Natural killer cell (primary cell): ENCODE results near the gene THSD4. TPM values are rescaled to one million over a fixed set of nuclear protein-coding genes. Genes with fewer than 3 reads are reported as not detected.

ENCODE experiments used
- ATAC-seq, 3 donors: fragments of 150-1000 bp in 2 of 3; fragments of 200-7000 bp in 1 of 3; cut with Tn5 transposase; 1 replicate in 1 of 3; 2 replicates in 2 of 3; pipeline ENCODE4 v1.10.0; 2021; ENCODE audit warnings: mild to moderate bottlenecking in 2 of 3, moderate library complexity in 2 of 3
- DNase-seq, 2 donors: peaks; one replicate each; pipeline versions ENCODE4 v3.0.0 to v3.0.0-alpha.2; 2013 to 2021; ENCODE audit warnings: mixed read lengths in 1 of 2
- H3K27ac ChIP-seq: one replicate; pipeline ENCODE4 v1.5.1; 2013; ENCODE audit warnings: mild to moderate bottlenecking, low read length
- H3K27me3 ChIP-seq: one replicate; pipeline ENCODE4 v1.6.1; 2013; ENCODE audit warnings: low read length; ENCODE audit not compliant: control insufficient read depth, insufficient read depth
- H3K36me3 ChIP-seq: one replicate; pipeline ENCODE4 v1.6.1; 2013; ENCODE audit warnings: low read length; ENCODE audit not compliant: control insufficient read depth, insufficient read depth
- H3K4me1 ChIP-seq: one replicate; pipeline ENCODE4 v1.6.1; 2013; ENCODE audit warnings: low read length; ENCODE audit not compliant: control insufficient read depth, insufficient read depth
- H3K4me3 ChIP-seq: one replicate; pipeline ENCODE4 v1.5.1; 2013; ENCODE audit warnings: low read length
- H3K9me3 ChIP-seq: one replicate; pipeline ENCODE4 v1.6.1; 2013; ENCODE audit warnings: low read length; ENCODE audit not compliant: control insufficient read depth, insufficient read depth
- H3K27ac Mint-ChIP-seq, 2 donors: one replicate each; pipeline ENCODE4 v1.8.0; 2022; ENCODE audit warnings: mild to moderate bottlenecking in 2 of 2, mixed read lengths in 2 of 2, moderate library complexity in 1 of 2
- H3K27me3 Mint-ChIP-seq, 2 donors: one replicate each; pipeline ENCODE4 v1.8.0; 2022; ENCODE audit warnings: low read depth in 2 of 2, mixed read lengths in 2 of 2
- H3K36me3 Mint-ChIP-seq: one replicate; pipeline ENCODE4 v1.8.0; 2022; ENCODE audit warnings: mixed read lengths
- H3K4me1 Mint-ChIP-seq, 2 donors: one replicate each; pipeline ENCODE4 v1.8.0; 2022; ENCODE audit warnings: mixed read lengths in 2 of 2
- H3K4me3 Mint-ChIP-seq: one replicate; pipeline ENCODE4 v1.8.0; 2022; ENCODE audit warnings: mild to moderate bottlenecking, moderate library complexity, mixed read lengths
- H3K9me3 Mint-ChIP-seq, 2 donors: one replicate each; pipeline ENCODE4 v1.8.0; 2022; ENCODE audit warnings: mixed read lengths in 2 of 2
- WGBS: methylation state at CpG from one replicate; pipeline ENCODE4 v1.1.7; 2013; ENCODE audit warnings: missing lambda C conversion rate; ENCODE audit not compliant: insufficient coverage; 5-methylcytosine and 5-hydroxymethylcytosine counted together
- intact Hi-C: fragments of 100-400 bp; cut with micrococcal nuclease; formaldehyde crosslinking; loops from one replicate; pipeline ENCODE4 v1.14.2; 2022
- total RNA-seq, 4 donors: library from RNA; stranded (reverse); fragments of 120-200 nt in 1 of 4; gene quantifications; one replicate each; pipeline versions ENCODE4 v1.2.3 to v1.2.4, GENCODE V29; 2013 to 2022
- TF ChIP-seq, protein P1 (sequence below): fragments of 200-600 bp; IDR thresholded peaks from one replicate; pipeline ENCODE4 v1.8.0; 2022; ENCODE audit warnings: antibody characterized with exemption

THSD4 gene
- total RNA-seq, 3 donors from 2014 or later (not counting 1 experiment from before 2014, with no cell fraction given) = not detected

DNA sequence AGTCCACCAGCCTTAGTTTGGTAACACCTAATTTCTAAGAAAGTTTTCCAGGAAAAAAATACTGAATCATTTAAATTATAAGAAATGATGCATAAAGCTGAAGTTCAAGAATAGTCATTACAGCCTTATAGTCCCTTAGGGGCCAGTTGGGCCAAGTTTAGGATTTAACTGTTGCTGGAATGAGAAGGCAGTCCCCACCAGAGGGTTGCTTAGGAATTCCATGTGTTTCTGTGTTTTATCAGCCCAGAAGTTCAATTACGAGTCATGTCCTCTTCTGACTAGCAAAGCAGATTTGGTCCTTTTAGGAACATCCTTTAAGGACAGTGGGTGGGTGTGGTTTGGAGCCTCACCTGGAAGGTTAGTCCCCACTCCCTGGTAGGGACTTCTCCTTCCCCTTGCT, 638.1 kb downstream of the THSD4 start:
- DNase-seq (no peak), ATAC-seq (no peak)
- H3K27ac Mint-ChIP-seq = no peak overlapping the region
- H3K9me3 Mint-ChIP-seq = no peaks in the 10 kb centered on the region
- TF ChIP-seq, protein P1, sequence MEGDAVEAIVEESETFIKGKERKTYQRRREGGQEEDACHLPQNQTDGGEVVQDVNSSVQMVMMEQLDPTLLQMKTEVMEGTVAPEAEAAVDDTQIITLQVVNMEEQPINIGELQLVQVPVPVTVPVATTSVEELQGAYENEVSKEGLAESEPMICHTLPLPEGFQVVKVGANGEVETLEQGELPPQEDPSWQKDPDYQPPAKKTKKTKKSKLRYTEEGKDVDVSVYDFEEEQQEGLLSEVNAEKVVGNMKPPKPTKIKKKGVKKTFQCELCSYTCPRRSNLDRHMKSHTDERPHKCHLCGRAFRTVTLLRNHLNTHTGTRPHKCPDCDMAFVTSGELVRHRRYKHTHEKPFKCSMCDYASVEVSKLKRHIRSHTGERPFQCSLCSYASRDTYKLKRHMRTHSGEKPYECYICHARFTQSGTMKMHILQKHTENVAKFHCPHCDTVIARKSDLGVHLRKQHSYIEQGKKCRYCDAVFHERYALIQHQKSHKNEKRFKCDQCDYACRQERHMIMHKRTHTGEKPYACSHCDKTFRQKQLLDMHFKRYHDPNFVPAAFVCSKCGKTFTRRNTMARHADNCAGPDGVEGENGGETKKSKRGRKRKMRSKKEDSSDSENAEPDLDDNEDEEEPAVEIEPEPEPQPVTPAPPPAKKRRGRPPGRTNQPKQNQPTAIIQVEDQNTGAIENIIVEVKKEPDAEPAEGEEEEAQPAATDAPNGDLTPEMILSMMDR = no peak
- Histone ChIP-seq H3K9me3 (no peaks in the 10 kb centered on the region), H3K27ac (no peak overlapping the region), H3K4me1 (no peaks in the 10 kb centered on the region), H3K36me3 (no peaks in the 10 kb centered on the region), H3K4me3 (no peak overlapping the region), H3K27me3 (no peaks in the 10 kb centered on the region)
- no peak overlapping the region for H3K4me3 Mint-ChIP-seq
- H3K36me3 Mint-ChIP-seq = no peaks in the 10 kb centered on the region
- WGBS = 100% methylated on average over 1 of the region's 1 CpG
- intact Hi-C loops = no loop called here
- H3K27me3 Mint-ChIP-seq = peaks cover 0 to 3% of the 10 kb centered on the region in 2 donors
- peaks cover 8 to 10% of the 10 kb centered on the region in 2 donors for H3K4me1 Mint-ChIP-seq

GRCh38 chr15:71754660-71755059, 639.4 kb downstream of the THSD4 start:
- Mint-ChIP-seq H3K4me1 (peaks cover 8 to 10% of the 10 kb centered on the region in 2 donors), H3K27me3 (peaks cover 0 to 3% of the 10 kb centered on the region in 2 donors), H3K27ac (no peak overlapping the region), H3K9me3 (no peaks in the 10 kb centered on the region), H3K36me3 (no peaks in the 10 kb centered on the region), H3K4me3 (no peak overlapping the region)
- intact Hi-C loops = no loop called here
- ATAC-seq (no peak), DNase-seq (no peak)
- Histone ChIP-seq H3K9me3 (no peaks in the 10 kb centered on the region), H3K27me3 (no peaks in the 10 kb centered on the region), H3K27ac (no peak overlapping the region), H3K4me1 (no peaks in the 10 kb centered on the region), H3K4me3 (no peak overlapping the region), H3K36me3 (no peaks in the 10 kb centered on the region)
- TF ChIP-seq, protein P1 = no peak

DNA sequence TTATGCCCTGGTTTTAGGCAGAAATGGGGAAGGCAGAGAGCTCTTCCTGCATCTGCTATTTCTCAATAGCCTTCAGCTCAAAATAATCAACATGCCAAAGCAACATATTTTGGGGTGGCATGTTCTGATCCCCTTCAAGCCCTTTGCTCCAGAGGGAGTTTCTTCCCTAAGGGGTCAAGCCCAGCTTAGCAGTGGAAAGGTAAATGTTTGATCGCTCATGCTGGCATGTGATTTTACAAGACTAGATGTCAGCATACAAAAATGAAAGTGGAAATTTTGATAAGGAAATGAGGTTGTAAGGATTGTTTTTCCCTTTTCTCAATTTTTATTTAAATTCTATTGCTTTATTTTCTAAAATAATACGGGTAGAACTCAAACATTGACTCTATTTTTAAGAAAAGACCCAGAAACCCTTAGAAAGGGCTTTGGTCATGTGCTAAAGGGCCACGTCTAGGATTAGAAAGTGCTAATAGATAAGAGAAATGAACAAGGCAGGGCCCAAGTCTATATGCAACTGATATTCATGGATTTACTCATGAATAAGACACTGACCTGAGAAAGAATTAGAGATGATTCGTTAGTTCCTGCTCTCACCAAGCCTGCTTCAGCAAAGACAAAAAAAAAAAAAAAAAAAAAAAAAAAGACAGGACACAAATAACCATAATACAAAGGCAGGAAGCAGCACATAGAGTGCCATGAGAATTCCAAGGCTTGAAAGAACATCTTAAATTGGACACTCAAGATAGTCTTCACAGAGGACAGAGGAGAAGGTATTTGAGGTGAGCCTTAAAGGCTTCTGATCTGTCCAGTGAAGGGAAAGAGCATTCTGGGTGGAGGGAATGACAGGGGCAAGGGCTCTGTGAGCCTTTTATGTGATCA, 640.1 kb downstream of the THSD4 start:
- 93% methylated on average over 3 of the region's 4 CpGs for WGBS
- Histone ChIP-seq H3K27me3 (no peaks in the 10 kb centered on the region), H3K4me1 (no peaks in the 10 kb centered on the region), H3K9me3 (no peaks in the 10 kb centered on the region), H3K36me3 (no peaks in the 10 kb centered on the region), H3K4me3 (no peak overlapping the region), H3K27ac (no peak overlapping the region)
- Mint-ChIP-seq H3K27ac (no peak overlapping the region), H3K4me1 (peaks cover 8 to 10% of the 10 kb centered on the region in 2 donors), H3K9me3 (peaks cover 0 to 1% of the 10 kb centered on the region in 2 donors), H3K4me3 (no peak overlapping the region), H3K27me3 (peaks cover 0 to 3% of the 10 kb centered on the region in 2 donors), H3K36me3 (no peaks in the 10 kb centered on the region)
- ATAC-seq (no peak), DNase-seq (no peak)
- TF ChIP-seq, protein P1 = no peak
- intact Hi-C loops = no loop called here
